Activated naive CD8-positive, alpha-beta T cell treated with anti-CD3 and anti-CD28 coated beads, Interleukin-2, amount 50 U/mL, for 24 hours (primary cell): ENCODE measurements around the gene PIGL.

Source experiments
- ATAC-seq: fragments of 150-1000 bp; cut with Tn5 transposase; one replicate; pipeline ENCODE4 v1.10.0; 2021
- DNase-seq: peaks from one replicate; pipeline ENCODE4 v3.0.0; 2021
- H3K27ac Mint-ChIP-seq: one replicate; pipeline ENCODE4 v1.8.0; 2021; ENCODE audit warnings: mild to moderate bottlenecking, mixed read lengths
- H3K27me3 Mint-ChIP-seq: one replicate; pipeline ENCODE4 v1.8.0; 2021; ENCODE audit warnings: mixed read lengths
- H3K36me3 Mint-ChIP-seq: one replicate; pipeline ENCODE4 v1.8.0; 2021; ENCODE audit warnings: low read depth, mixed read lengths
- H3K4me1 Mint-ChIP-seq: one replicate; pipeline ENCODE4 v1.8.0; 2021; ENCODE audit warnings: mixed read lengths
- H3K4me3 Mint-ChIP-seq: one replicate; pipeline ENCODE4 v1.8.0; 2021; ENCODE audit warnings: mild to moderate bottlenecking, moderate library complexity, mixed read lengths
- H3K9me3 Mint-ChIP-seq: one replicate; pipeline ENCODE4 v1.8.0; 2021; ENCODE audit warnings: mixed read lengths

PIGL gene

GRCh38 chr17:16328997-16329396 lies 112.0 kb downstream of the PIGL start:
- Mint-ChIP-seq H3K9me3 (no peaks in the 10 kb centered on the region), H3K4me3 (no peak overlapping the region), H3K27ac (no peak overlapping the region), H3K27me3 (no peaks in the 10 kb centered on the region), H3K36me3 (peaks cover 2% of the 10 kb centered on the region), H3K4me1 (peaks cover 1% of the 10 kb centered on the region)
- ATAC-seq (no peak), DNase-seq (no peak)

GRCh38 chr17:16329519-16330271 lies 112.7 kb downstream of the PIGL start:
- Mint-ChIP-seq H3K4me3 (no peak overlapping the region), H3K4me1 (peaks cover 1% of the 10 kb centered on the region), H3K27me3 (no peaks in the 10 kb centered on the region), H3K36me3 (peaks cover 2% of the 10 kb centered on the region), H3K27ac (no peak overlapping the region), H3K9me3 (no peaks in the 10 kb centered on the region)
- no peak for DNase-seq
- no peak for ATAC-seq

GRCh38 chr17:16338391-16338790 lies 121.4 kb downstream of the PIGL start:
- ATAC-seq = no peak

GRCh38 chr17:16339402-16339801 lies 122.4 kb downstream of the PIGL start:
- DNase-seq (no peak), ATAC-seq (no peak)
- Mint-ChIP-seq H3K9me3 (no peaks in the 10 kb centered on the region), H3K4me3 (no peak overlapping the region), H3K27me3 (no peaks in the 10 kb centered on the region), H3K27ac (no peak overlapping the region), H3K36me3 (peaks cover 21% of the 10 kb centered on the region), H3K4me1 (no peaks in the 10 kb centered on the region)

More at GRCh38 chr17:16338391-16338790, 121.4 kb downstream of the PIGL start:
- H3K4me3 Mint-ChIP-seq = no peak overlapping the region
- no peaks in the 10 kb centered on the region for H3K4me1 Mint-ChIP-seq
- DNase-seq = no peak
- H3K36me3 Mint-ChIP-seq = peaks cover 14% of the 10 kb centered on the region
- H3K9me3 Mint-ChIP-seq = no peaks in the 10 kb centered on the region
- no peak overlapping the region for H3K27ac Mint-ChIP-seq
- H3K27me3 Mint-ChIP-seq = no peaks in the 10 kb centered on the region

- H3K27ac Mint-ChIP-seq = no peak overlapping the region
- H3K27me3 Mint-ChIP-seq = no peaks in the 10 kb centered on the region
- H3K9me3 Mint-ChIP-seq = no peaks in the 10 kb centered on the region
- ATAC-seq (no peak), DNase-seq (no peak)
- no peak overlapping the region for H3K4me3 Mint-ChIP-seq
- no peaks in the 10 kb centered on the region for H3K4me1 Mint-ChIP-seq
- peaks cover 22% of the 10 kb centered on the region for H3K36me3 Mint-ChIP-seq
Observed at GRCh38 chr17:16339959-16340358, 122.9 kb downstream of the PIGL start.

GRCh38 chr17:16342979-16343378 lies 126.0 kb downstream of the PIGL start:
- Mint-ChIP-seq H3K27ac (no peak overlapping the region), H3K4me3 (no peak overlapping the region), H3K27me3 (no peaks in the 10 kb centered on the region), H3K4me1 (no peaks in the 10 kb centered on the region), H3K36me3 (peaks cover 27% of the 10 kb centered on the region), H3K9me3 (no peaks in the 10 kb centered on the region)
- ATAC-seq (no peak), DNase-seq (no peak)

GRCh38 chr17:16343569-16343968 lies 126.6 kb downstream of the PIGL start:
- Mint-ChIP-seq H3K9me3 (no peaks in the 10 kb centered on the region), H3K36me3 (peaks cover 30% of the 10 kb centered on the region), H3K27me3 (no peaks in the 10 kb centered on the region), H3K4me1 (no peaks in the 10 kb centered on the region), H3K27ac (no peak overlapping the region), H3K4me3 (no peak overlapping the region)
- DNase-seq (no peak), ATAC-seq (no peak)

- no peaks in the 10 kb centered on the region for H3K9me3 Mint-ChIP-seq
- H3K36me3 Mint-ChIP-seq = peaks cover 34% of the 10 kb centered on the region
Observed at GRCh38 chr17:16345565-16345964, 128.6 kb downstream of the PIGL start.

GRCh38 chr17:16346721-16347271 lies 129.8 kb downstream of the PIGL start:
- Mint-ChIP-seq H3K36me3 (peaks cover 41% of the 10 kb centered on the region), H3K27ac (no peak overlapping the region), H3K4me1 (peaks cover 16% of the 10 kb centered on the region), H3K9me3 (no peaks in the 10 kb centered on the region), H3K27me3 (no peaks in the 10 kb centered on the region), H3K4me3 (no peak overlapping the region)
- ATAC-seq (no peak), DNase-seq (no peak)

More at GRCh38 chr17:16345565-16345964, 128.6 kb downstream of the PIGL start:
- Mint-ChIP-seq H3K4me3 (no peak overlapping the region), H3K27me3 (no peaks in the 10 kb centered on the region), H3K4me1 (peaks cover 6% of the 10 kb centered on the region), H3K27ac (no peak overlapping the region)
- ATAC-seq (no peak), DNase-seq (no peak)

GRCh38 chr17:16348586-16348985 lies 131.6 kb downstream of the PIGL start:
- DNase-seq (no peak), ATAC-seq (no peak)
- Mint-ChIP-seq H3K27me3 (no peaks in the 10 kb centered on the region), H3K4me1 (peaks cover 25% of the 10 kb centered on the region), H3K9me3 (no peaks in the 10 kb centered on the region), H3K27ac (no peak overlapping the region), H3K36me3 (peaks cover 42% of the 10 kb centered on the region), H3K4me3 (no peak overlapping the region)

- no peaks in the 10 kb centered on the region for H3K9me3 Mint-ChIP-seq
- H3K27ac Mint-ChIP-seq = peak overlapping the region; percentile 37
Observed at GRCh38 chr17:16349431-16349830, 132.4 kb downstream of the PIGL start.

GRCh38 chr17:16351831-16352230 lies 134.8 kb downstream of the PIGL start:
- ATAC-seq (no peak), DNase-seq (no peak)
- H3K4me1 Mint-ChIP-seq = peaks cover 29% of the 10 kb centered on the region
- H3K36me3 Mint-ChIP-seq = peaks cover 34% of the 10 kb centered on the region
- H3K27ac Mint-ChIP-seq = peak overlapping the region; percentile 87
- H3K27me3 Mint-ChIP-seq = no peaks in the 10 kb centered on the region
- peak overlapping the region; percentile 94 for H3K4me3 Mint-ChIP-seq
- no peaks in the 10 kb centered on the region for H3K9me3 Mint-ChIP-seq

More at GRCh38 chr17:16349431-16349830, 132.4 kb downstream of the PIGL start:
- peak; percentile 30 for ATAC-seq
- H3K4me3 Mint-ChIP-seq = no peak overlapping the region
- no peaks in the 10 kb centered on the region for H3K27me3 Mint-ChIP-seq
- H3K4me1 Mint-ChIP-seq = peaks cover 29% of the 10 kb centered on the region
- no peak for DNase-seq
- H3K36me3 Mint-ChIP-seq = peaks cover 35% of the 10 kb centered on the region

- peak overlapping the region; percentile 94 for H3K4me3 Mint-ChIP-seq
- no peaks in the 10 kb centered on the region for H3K27me3 Mint-ChIP-seq
- DNase-seq (peak; percentile 53), ATAC-seq (no peak)
- peaks cover 32% of the 10 kb centered on the region for H3K36me3 Mint-ChIP-seq
- peaks cover 29% of the 10 kb centered on the region for H3K4me1 Mint-ChIP-seq
- no peaks in the 10 kb centered on the region for H3K9me3 Mint-ChIP-seq
- H3K27ac Mint-ChIP-seq = peak overlapping the region; percentile 87
Observed at GRCh38 chr17:16352303-16352666, 135.3 kb downstream of the PIGL start.

- peak overlapping the region; percentile 87 for H3K27ac Mint-ChIP-seq
- peak; percentile 49 for DNase-seq
- H3K9me3 Mint-ChIP-seq = no peaks in the 10 kb centered on the region
- H3K4me3 Mint-ChIP-seq = peak overlapping the region; percentile 94
- peaks cover 29% of the 10 kb centered on the region for H3K4me1 Mint-ChIP-seq
- ATAC-seq = peak; percentile 57
- no peaks in the 10 kb centered on the region for H3K27me3 Mint-ChIP-seq
- H3K36me3 Mint-ChIP-seq = peaks cover 29% of the 10 kb centered on the region
Observed at GRCh38 chr17:16352667-16353316, 135.8 kb downstream of the PIGL start.
